ENCODE data around the gene NRARP. TPM values are rescaled to one million over a fixed set of nuclear protein-coding genes. Genes with fewer than 3 reads are reported as not detected.

Gene NRARP
- total and polyA plus RNA-seq, 2 donors from 2014 or later: 1.7 to 4.7 TPM

- Histone ChIP-seq H3K27ac (ENCODE audit: low read depth in 2 of 2, low read length in 2 of 2) (no peak overlapping the region), H3K4me3 (ENCODE audit: low read length in 3 of 3) (no peak overlapping the region), H3K9ac (ENCODE audit: low read length in 3 of 3) (no peak overlapping the region), H3K27me3 (ENCODE audit: control insufficient read depth, insufficient read depth, low read length) (no peaks in the 10 kb centered on the region), H3K36me3 (ENCODE audit: control insufficient read depth in 2 of 3, insufficient read depth in 3 of 3, low read length in 3 of 3) (no peaks in the 10 kb centered on the region), H3K4me1 (ENCODE audit: control insufficient read depth in 2 of 3, insufficient read depth in 2 of 3, low read depth in 1 of 3, low read length in 3 of 3) (no peaks in the 10 kb centered on the region), H3K9me3 (ENCODE audit: control insufficient read depth in 2 of 3, insufficient read depth in 1 of 3, low read length in 3 of 3) (peaks cover 0 to 4% (median 0%) of the 10 kb centered on the region in 3 donors)
- DNase-seq: peak in 1 of 5 donors; percentile 71
- no peak for FAIRE-seq
- TF ChIP-seq, protein P1, sequence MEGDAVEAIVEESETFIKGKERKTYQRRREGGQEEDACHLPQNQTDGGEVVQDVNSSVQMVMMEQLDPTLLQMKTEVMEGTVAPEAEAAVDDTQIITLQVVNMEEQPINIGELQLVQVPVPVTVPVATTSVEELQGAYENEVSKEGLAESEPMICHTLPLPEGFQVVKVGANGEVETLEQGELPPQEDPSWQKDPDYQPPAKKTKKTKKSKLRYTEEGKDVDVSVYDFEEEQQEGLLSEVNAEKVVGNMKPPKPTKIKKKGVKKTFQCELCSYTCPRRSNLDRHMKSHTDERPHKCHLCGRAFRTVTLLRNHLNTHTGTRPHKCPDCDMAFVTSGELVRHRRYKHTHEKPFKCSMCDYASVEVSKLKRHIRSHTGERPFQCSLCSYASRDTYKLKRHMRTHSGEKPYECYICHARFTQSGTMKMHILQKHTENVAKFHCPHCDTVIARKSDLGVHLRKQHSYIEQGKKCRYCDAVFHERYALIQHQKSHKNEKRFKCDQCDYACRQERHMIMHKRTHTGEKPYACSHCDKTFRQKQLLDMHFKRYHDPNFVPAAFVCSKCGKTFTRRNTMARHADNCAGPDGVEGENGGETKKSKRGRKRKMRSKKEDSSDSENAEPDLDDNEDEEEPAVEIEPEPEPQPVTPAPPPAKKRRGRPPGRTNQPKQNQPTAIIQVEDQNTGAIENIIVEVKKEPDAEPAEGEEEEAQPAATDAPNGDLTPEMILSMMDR (IDR thresholded peaks at IDR 0.05; ENCODE audit: borderline replicate concordance, extremely low read depth, insufficient read depth): no peak
- intact Hi-C loops (cut with DNase I): no loop called here
These were observed 46.8 kb upstream of the NRARP start for GRCh38 chr9:137348769-137349470.

- no peak overlapping the region for H3K27ac ChIP-seq (ENCODE audit: low read depth in 2 of 2, low read length in 2 of 2)
- no peaks in the 10 kb centered on the region for H3K4me1 ChIP-seq (ENCODE audit: control insufficient read depth in 2 of 3, insufficient read depth in 2 of 3, low read depth in 1 of 3, low read length in 3 of 3)
- H3K9me3 ChIP-seq (ENCODE audit: control insufficient read depth in 2 of 3, insufficient read depth in 1 of 3, low read length in 3 of 3): peaks cover 0 to 4% (median 0%) of the 10 kb centered on the region in 3 donors
- intact Hi-C loops (cut with DNase I): no loop called here
- no peak overlapping the region for H3K4me3 ChIP-seq (ENCODE audit: low read length in 3 of 3)
- TF ChIP-seq, protein P1 (IDR thresholded peaks at IDR 0.05; ENCODE audit: borderline replicate concordance, extremely low read depth, insufficient read depth): no peak
- H3K27me3 ChIP-seq (ENCODE audit: control insufficient read depth, insufficient read depth, low read length): no peaks in the 10 kb centered on the region
- H3K9ac ChIP-seq (ENCODE audit: low read length in 3 of 3): no peak overlapping the region
- FAIRE-seq (no peak), DNase-seq (no peak)
- H3K36me3 ChIP-seq (ENCODE audit: control insufficient read depth in 2 of 3, insufficient read depth in 3 of 3, low read length in 3 of 3): no peaks in the 10 kb centered on the region
These were observed 45.9 kb upstream of the NRARP start for GRCh38 chr9:137347928-137348327.

DNA sequence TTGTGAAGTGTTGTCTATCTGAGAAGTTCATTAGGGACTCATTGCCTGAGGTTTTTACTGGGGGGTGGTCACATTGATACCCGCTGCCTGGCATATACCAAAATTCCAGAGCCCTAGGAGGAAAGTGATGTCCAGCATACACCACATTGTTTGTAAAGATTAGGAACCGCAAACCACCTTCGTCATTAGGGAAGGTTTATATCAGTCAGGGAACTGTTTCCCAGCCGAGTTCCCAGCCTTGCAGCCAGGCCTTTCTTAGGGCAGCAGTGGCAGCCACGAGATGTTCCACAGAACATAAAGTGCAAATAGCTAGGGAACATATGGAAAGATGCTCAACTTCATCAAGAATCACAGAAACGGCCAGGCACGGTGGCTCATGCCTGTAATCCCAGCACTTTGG, 40.4 kb upstream of the NRARP start:
- Histone ChIP-seq H3K4me1 (ENCODE audit: control insufficient read depth in 2 of 3, insufficient read depth in 2 of 3, low read depth in 1 of 3, low read length in 3 of 3) (no peaks in the 10 kb centered on the region), H3K27ac (ENCODE audit: low read depth in 2 of 2, low read length in 2 of 2) (no peak overlapping the region), H3K27me3 (ENCODE audit: control insufficient read depth, insufficient read depth, low read length) (no peaks in the 10 kb centered on the region), H3K9me3 (ENCODE audit: control insufficient read depth in 2 of 3, insufficient read depth in 1 of 3, low read length in 3 of 3) (peaks cover 0 to 4% (median 0%) of the 10 kb centered on the region in 3 donors), H3K9ac (ENCODE audit: low read length in 3 of 3) (no peak overlapping the region), H3K36me3 (ENCODE audit: control insufficient read depth in 2 of 3, insufficient read depth in 3 of 3, low read length in 3 of 3) (no peaks in the 10 kb centered on the region), H3K4me3 (ENCODE audit: low read length in 3 of 3) (no peak overlapping the region)
- intact Hi-C loops (cut with DNase I): no loop called here
- TF ChIP-seq, protein P1 (IDR thresholded peaks at IDR 0.05; ENCODE audit: borderline replicate concordance, extremely low read depth, insufficient read depth): no peak
- FAIRE-seq: no peak
- no peak for DNase-seq

All from kidney (tissue), 14 donors.